Right atrium auricular region (tissue), 2 donors: ENCODE data around the gene SREBF1. TPM values are rescaled to one million over a fixed set of nuclear protein-coding genes. Genes with fewer than 3 reads are reported as not detected.

ENCODE experiments used
- DNase-seq: peaks from one replicate; pipeline ENCODE4 v3.0.0-alpha.2; 2019; ENCODE audit warnings: low spot score
- H3K27ac ChIP-seq, 2 donors: fragments of 200-600 bp; sonication (generic); 1 replicate in 1 of 2; 2 replicates in 1 of 2; pipeline ENCODE4 v1.5.1; 2016 to 2019
- H3K27me3 ChIP-seq, 2 donors: fragments of 200-600 bp; sonication (generic); one replicate each; pipeline versions ENCODE4 v1.5.1 to v1.6.0; 2017 to 2019
- H3K36me3 ChIP-seq: fragments of 200-600 bp; sonication (generic); one replicate; pipeline ENCODE4 v1.5.1; 2016
- H3K4me1 ChIP-seq, 2 donors: fragments of 200-600 bp; sonication (generic); one replicate each; pipeline versions ENCODE4 v1.5.1 to v1.6.0; 2017 to 2019
- H3K4me3 ChIP-seq, 2 donors: fragments of 200-600 bp; sonication (generic); 1 replicate in 1 of 2; 2 replicates in 1 of 2; pipeline ENCODE4 v1.5.1; 2017 to 2019; ENCODE audit warnings: mild to moderate bottlenecking in 1 of 2, moderate library complexity in 1 of 2
- H3K9me3 ChIP-seq, 2 donors: fragments of 200-600 bp; sonication (generic); one replicate each; pipeline ENCODE4 v1.5.1; 2019
- CTCF ChIP-seq, 2 donors: fragments of 200-600 bp; sonication (generic); IDR thresholded peaks; one replicate each; pipeline ENCODE4 v1.5.1; 2019; ENCODE audit warnings: antibody characterized with exemption in 2 of 2
- total RNA-seq, 2 donors: library from RNA; depleted of rRNA; stranded (reverse); fragments of >200 nt; gene quantifications; one replicate each; pipeline ENCODE4 v1.1.0, GENCODE V29; 2016

The SREBF1 gene
- total RNA-seq, 2 donors from 2014 or later, result 17.0 to 29.8 TPM

- TF ChIP-seq CTCF (IDR thresholded peaks at IDR 0.05), result no peak
- DNase-seq, result peak; percentile 76
- Histone ChIP-seq H3K4me3 (peak overlapping the region; percentile 46 to 67), H3K4me1 (peaks cover 0 to 89% of the 10 kb centered on the region in 2 donors), H3K27me3 (no peaks in the 10 kb centered on the region), H3K27ac (peak overlapping the region; percentile 89 to 97), H3K36me3 (no peaks in the 10 kb centered on the region), H3K9me3 (no peaks in the 10 kb centered on the region)
Measured at GRCh38 chr17:17781591-17782496, 54.9 kb downstream of the SREBF1 start.

DNA sequence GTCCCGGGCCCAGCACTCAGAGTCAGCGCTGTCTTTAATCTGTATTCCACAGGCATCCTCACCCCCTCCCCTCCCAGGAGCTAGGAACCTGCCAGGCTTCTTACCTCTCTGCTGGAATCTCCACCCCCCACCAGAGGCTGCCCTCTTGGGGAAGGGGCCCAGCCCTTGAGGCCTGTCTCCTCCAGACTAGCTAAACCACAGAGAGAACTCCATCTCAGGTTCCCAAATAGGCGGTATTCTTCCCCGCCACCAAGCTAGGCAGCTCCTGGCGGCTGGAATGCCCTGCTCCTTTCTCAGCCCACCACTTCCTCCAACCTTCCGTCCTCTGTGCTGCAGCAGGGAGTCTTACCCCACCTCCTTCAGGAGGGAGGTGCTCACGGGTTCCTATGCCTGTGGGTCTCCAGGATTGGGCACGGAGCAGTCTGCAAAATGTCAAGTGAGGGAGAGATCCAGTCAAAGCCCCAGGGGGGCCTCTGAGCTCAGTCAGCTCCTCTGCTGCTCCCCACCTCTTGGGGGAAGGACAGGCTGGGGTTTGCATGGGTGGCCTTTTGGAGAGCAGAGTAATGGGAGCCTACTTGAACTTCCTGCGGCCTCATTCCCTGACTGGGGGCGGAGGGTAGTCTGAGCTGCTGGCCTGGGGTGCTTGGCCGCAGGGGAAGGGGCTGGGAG, 55.7 kb downstream of the SREBF1 start:
- Histone ChIP-seq H3K27me3 (no peaks in the 10 kb centered on the region), H3K4me1 (peaks cover 0 to 81% of the 10 kb centered on the region in 2 donors), H3K4me3 (peak overlapping the region in 1 of 2 donors; percentile 67), H3K9me3 (no peaks in the 10 kb centered on the region), H3K27ac (peak overlapping the region; percentile 89 to 97), H3K36me3 (no peaks in the 10 kb centered on the region)
- DNase-seq, result no peak
- TF ChIP-seq CTCF (IDR thresholded peaks at IDR 0.05), result no peak

DNA sequence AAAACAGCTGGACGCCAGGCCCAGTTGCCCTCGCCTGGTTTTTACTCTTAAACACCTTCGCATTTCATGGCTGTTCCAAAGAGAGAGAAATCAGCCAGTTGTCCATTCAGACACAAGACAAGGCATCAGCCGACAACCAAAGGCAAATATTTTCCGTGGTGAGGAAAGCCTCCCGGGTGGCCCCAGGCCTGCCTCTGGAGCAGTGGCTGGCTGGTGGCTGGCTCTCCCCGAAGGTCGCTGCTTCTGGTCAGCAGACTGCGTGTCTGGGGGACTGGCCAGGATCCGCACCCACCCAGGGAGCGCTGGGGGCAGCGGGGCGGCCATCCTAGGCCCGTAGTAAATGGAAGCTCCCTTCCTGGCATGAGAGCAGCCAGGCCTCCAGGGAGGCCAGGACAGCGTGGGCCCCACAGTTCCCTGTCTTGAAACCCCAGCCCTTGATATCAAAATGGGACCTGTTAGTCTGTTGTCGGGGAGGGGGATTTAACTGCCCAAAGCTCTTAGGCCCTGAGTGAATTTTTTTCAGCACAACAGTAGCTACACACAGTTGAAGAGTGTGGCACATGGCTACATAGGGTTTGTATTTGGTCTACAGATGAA, 57.7 kb downstream of the SREBF1 start:
- peaks cover 0 to 69% of the 10 kb centered on the region in 2 donors for H3K4me1 ChIP-seq

DNA sequence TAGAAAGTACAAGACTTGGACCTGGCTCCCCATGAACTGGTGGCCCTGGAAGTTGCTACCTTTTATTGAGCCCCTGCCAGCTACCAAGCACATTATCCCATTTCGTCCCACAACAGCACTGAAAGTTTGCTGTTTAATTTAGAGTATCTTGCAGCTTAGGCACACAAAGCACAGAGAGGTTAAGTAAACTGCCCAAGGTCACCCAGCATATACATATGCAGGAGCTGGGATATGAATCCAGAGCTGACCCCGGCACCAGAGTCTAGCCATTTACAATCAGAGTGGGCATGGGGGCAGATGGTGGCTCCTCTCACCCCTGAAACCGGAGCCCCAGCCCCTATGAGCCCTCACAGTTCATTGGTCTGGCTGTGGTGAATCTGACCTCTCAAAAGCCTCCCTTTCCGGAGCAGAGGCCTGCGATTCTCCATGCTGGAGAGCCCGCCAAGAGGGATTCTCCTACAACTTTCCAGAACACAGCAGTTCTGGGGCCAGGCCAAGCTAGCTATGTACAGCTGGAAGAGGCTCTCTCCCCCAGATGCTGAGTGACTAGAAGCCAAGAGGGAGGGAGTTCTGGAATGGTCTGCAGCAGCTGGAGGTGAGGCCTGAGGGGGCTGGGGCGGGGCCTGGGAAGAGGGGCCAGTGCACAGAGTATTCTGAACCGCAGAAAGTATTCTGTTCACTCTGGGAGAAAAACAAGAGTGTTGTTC, 58.3 kb downstream of the SREBF1 start:
- Histone ChIP-seq H3K4me1 (peaks cover 0 to 69% of the 10 kb centered on the region in 2 donors), H3K27ac (peak overlapping the region; percentile 89 to 97), H3K4me3 (no peak overlapping the region), H3K9me3 (no peaks in the 10 kb centered on the region), H3K36me3 (no peaks in the 10 kb centered on the region), H3K27me3 (no peaks in the 10 kb centered on the region)
- TF ChIP-seq CTCF (IDR thresholded peaks at IDR 0.05), result no peak
- no peak for DNase-seq

More for the DNA sequence above, 57.7 kb downstream of the SREBF1 start:
- H3K4me3 ChIP-seq, result no peak overlapping the region
- H3K27me3 ChIP-seq, result no peaks in the 10 kb centered on the region
- no peaks in the 10 kb centered on the region for H3K36me3 ChIP-seq
- peak overlapping the region; percentile 89 to 97 for H3K27ac ChIP-seq
- no peak for TF ChIP-seq CTCF (IDR thresholded peaks at IDR 0.05)
- no peak for DNase-seq
- no peaks in the 10 kb centered on the region for H3K9me3 ChIP-seq

GRCh38 chr17:17776889-17777288, 59.9 kb downstream of the SREBF1 start:
- H3K9me3 ChIP-seq, result no peaks in the 10 kb centered on the region
- no peak overlapping the region for H3K27ac ChIP-seq
- H3K27me3 ChIP-seq, result no peaks in the 10 kb centered on the region
- peaks cover 0 to 59% of the 10 kb centered on the region in 2 donors for H3K4me1 ChIP-seq
- no peaks in the 10 kb centered on the region for H3K36me3 ChIP-seq
- TF ChIP-seq CTCF (IDR thresholded peaks at IDR 0.05), result no peak
- DNase-seq, result no peak
- H3K4me3 ChIP-seq, result no peak overlapping the region
